Measurements from ENCODE around the gene TBCA.

TBCA gene

DNA sequence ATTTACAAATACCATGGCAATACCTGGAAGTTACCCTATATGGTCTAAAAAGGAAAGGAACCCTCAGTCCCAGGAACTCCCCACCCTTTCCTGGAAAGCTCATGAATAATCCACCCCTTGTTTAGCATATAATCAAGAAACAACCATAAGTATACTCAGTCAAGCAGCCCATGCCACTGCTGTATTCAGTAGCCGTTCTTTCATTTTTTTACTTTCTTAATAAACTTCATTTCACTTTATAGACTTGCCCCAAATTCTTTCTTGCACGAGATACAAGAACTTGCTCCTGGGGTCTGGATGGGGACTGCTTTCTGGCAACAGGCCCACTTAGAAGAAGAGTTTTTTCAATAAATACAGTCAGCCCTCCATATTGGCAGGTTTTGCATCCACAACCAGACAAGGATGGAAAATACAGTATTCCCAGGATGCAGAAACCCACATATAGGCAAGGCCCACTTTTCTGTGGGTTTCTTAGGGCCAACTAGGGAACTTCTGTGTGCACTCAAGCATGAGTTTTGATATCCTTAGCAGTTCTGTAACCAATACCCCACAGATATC is 2.8 kb upstream of the TBCA start:
- Histone ChIP-seq H3K9me3 (ENCODE audit: severe bottlenecking) (no peaks in the 10 kb centered on the region), H3K4me3 (ENCODE audit: severe bottlenecking) (no peak overlapping the region), H3K36me3 (ENCODE audit: low read depth) (peaks cover 3% of the 10 kb centered on the region)

DNA sequence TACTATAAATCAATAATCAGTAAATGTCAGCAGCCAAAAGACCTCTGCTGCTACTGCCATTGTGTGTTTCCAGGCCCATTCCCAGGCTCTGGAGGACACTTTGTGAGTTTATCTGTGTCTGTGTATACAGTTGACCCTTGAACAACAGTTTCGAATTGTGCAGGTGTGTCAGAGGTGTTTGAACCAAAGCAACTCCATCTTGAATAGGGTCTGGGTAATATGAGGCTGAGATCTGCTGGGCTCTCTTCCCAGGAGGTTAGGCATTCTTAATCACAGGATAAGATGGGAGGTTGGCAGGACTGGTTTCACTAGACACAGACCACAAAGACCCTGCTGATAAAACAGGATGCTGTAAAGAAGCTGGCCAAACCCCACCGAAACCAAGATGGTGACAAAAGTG is 2.3 kb upstream of the TBCA start:
- H3K27ac ChIP-seq (ENCODE audit: poor library complexity, severe bottlenecking), result no peak overlapping the region
- H3K27me3 ChIP-seq (ENCODE audit: insufficient read depth, poor library complexity, severe bottlenecking), result no peaks in the 10 kb centered on the region
- no peak for DNase-seq (ENCODE audit: low spot score)
- TF ChIP-seq, protein P1, sequence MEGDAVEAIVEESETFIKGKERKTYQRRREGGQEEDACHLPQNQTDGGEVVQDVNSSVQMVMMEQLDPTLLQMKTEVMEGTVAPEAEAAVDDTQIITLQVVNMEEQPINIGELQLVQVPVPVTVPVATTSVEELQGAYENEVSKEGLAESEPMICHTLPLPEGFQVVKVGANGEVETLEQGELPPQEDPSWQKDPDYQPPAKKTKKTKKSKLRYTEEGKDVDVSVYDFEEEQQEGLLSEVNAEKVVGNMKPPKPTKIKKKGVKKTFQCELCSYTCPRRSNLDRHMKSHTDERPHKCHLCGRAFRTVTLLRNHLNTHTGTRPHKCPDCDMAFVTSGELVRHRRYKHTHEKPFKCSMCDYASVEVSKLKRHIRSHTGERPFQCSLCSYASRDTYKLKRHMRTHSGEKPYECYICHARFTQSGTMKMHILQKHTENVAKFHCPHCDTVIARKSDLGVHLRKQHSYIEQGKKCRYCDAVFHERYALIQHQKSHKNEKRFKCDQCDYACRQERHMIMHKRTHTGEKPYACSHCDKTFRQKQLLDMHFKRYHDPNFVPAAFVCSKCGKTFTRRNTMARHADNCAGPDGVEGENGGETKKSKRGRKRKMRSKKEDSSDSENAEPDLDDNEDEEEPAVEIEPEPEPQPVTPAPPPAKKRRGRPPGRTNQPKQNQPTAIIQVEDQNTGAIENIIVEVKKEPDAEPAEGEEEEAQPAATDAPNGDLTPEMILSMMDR (IDR thresholded peaks at IDR 0.05; ENCODE audit: poor library complexity, severe bottlenecking), result no peak
- ATAC-seq (ENCODE audit: low read depth), result no peak
- H3K36me3 ChIP-seq (ENCODE audit: low read depth), result peaks cover 9% of the 10 kb centered on the region
- peaks cover 7% of the 10 kb centered on the region for H3K4me1 ChIP-seq (ENCODE audit: insufficient read depth, poor library complexity, severe bottlenecking)
- H3K9me3 ChIP-seq (ENCODE audit: severe bottlenecking), result no peaks in the 10 kb centered on the region
- no peak overlapping the region for H3K4me3 ChIP-seq (ENCODE audit: severe bottlenecking)

More for the DNA sequence above, 2.8 kb upstream of the TBCA start:
- ATAC-seq (ENCODE audit: low read depth) (no peak), DNase-seq (ENCODE audit: low spot score) (no peak)
- no peak overlapping the region for H3K27ac ChIP-seq (ENCODE audit: poor library complexity, severe bottlenecking)
- no peaks in the 10 kb centered on the region for H3K27me3 ChIP-seq (ENCODE audit: insufficient read depth, poor library complexity, severe bottlenecking)
- TF ChIP-seq, protein P1 (IDR thresholded peaks at IDR 0.05; ENCODE audit: poor library complexity, severe bottlenecking), result no peak
- peaks cover 6% of the 10 kb centered on the region for H3K4me1 ChIP-seq (ENCODE audit: insufficient read depth, poor library complexity, severe bottlenecking)

DNA sequence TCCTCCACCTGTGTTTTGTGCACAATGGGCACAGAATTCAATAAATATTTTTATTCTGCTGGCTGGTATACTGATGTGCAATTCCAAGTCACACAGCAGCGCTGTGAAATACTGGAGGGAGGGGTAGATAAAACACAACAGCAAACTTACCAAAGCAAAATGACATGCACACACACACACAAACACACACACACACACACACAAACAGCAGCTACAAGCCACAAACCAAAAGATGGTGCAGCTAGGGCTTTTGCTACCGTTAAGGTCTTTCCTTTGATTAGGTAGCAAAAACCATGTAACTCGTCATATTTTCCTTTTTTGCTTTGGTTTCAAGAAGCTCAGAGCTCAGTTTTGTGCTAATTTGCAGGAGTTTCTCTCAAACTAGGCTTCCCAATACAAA is 1.8 kb upstream of the TBCA start:
- peaks cover 12% of the 10 kb centered on the region for H3K4me1 ChIP-seq (ENCODE audit: insufficient read depth, poor library complexity, severe bottlenecking)
- TF ChIP-seq, protein P1 (IDR thresholded peaks at IDR 0.05; ENCODE audit: poor library complexity, severe bottlenecking), result no peak
- H3K36me3 ChIP-seq (ENCODE audit: low read depth), result peaks cover 13% of the 10 kb centered on the region
- no peaks in the 10 kb centered on the region for H3K9me3 ChIP-seq (ENCODE audit: severe bottlenecking)
- H3K27ac ChIP-seq (ENCODE audit: poor library complexity, severe bottlenecking), result no peak overlapping the region
- ATAC-seq (ENCODE audit: low read depth) (no peak), DNase-seq (ENCODE audit: low spot score) (no peak)
- H3K4me3 ChIP-seq (ENCODE audit: severe bottlenecking), result no peak overlapping the region
- no peaks in the 10 kb centered on the region for H3K27me3 ChIP-seq (ENCODE audit: insufficient read depth, poor library complexity, severe bottlenecking)

DNA sequence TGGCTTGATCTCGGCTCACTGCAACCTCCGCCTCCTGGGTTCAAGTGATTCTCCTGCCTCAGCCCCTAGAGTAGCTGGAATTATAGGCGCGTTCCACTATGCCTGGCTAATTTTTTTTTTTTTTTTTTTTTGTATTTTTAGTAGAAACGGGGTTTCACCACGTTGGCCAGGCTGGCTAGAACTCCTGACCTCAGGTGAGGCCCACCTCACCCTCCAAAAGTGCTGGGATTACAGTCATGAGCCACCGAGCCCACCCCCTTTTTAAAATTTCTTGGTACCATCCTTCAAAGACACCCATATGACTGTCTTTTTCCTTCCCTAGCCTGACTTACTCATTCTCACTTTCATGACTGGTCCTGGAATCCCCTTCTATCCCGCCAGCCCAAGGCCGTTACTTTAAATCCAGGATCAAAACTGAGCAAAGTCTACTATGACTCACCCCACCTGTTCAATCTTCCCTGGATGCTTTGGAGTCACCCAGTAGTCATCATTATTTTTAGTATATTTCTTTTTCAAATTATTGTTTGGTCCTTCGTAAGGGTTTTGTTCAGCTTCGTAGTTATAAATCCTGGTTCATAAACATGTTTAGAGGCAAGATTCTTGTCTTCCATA is 1.2 kb upstream of the TBCA start:
- H3K9me3 ChIP-seq (ENCODE audit: severe bottlenecking), result no peaks in the 10 kb centered on the region
- H3K36me3 ChIP-seq (ENCODE audit: low read depth), result peaks cover 19% of the 10 kb centered on the region
- H3K27me3 ChIP-seq (ENCODE audit: insufficient read depth, poor library complexity, severe bottlenecking), result no peaks in the 10 kb centered on the region
- ATAC-seq (ENCODE audit: low read depth) (peak; percentile 13; the same call in 1 of the 3 replicates), DNase-seq (ENCODE audit: low spot score) (no peak)
- no peak overlapping the region for H3K4me3 ChIP-seq (ENCODE audit: severe bottlenecking)
- H3K27ac ChIP-seq (ENCODE audit: poor library complexity, severe bottlenecking), result no peak overlapping the region
- peaks cover 18% of the 10 kb centered on the region for H3K4me1 ChIP-seq (ENCODE audit: insufficient read depth, poor library complexity, severe bottlenecking)
- TF ChIP-seq, protein P1 (IDR thresholded peaks at IDR 0.05; ENCODE audit: poor library complexity, severe bottlenecking), result no peak

DNA sequence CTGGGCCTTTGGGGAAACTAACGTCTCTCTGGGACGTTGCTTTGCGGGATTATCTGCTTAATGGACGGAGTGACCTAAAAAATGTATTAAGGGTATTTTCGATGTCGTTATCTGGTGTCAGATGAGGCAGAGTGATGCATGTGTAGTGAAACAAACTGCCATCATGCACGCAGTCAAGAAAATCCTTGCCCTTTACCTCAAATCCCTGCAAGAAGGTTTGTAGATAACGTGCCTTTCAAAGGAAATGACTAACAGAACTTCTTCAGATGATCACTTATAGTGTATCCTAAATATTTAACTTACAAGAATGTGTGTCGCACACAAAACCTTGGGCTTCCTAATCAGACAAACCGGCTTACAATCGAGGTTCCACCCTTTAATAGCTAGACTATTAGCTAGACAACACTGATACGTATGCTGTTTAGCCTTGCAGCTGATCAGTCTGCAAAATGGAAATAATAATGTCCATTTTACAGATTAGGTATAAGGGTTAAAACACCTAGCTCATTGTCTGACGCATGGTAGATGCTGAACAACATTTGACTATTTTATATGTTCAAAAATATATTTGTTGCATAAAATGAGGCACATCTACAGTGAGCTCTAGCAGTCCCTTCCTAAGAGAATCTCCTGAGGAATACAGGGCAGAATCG is 541 bp upstream of the TBCA start:
- Histone ChIP-seq H3K4me3 (ENCODE audit: severe bottlenecking) (peak overlapping the region; percentile 76), H3K36me3 (ENCODE audit: low read depth) (peaks cover 26% of the 10 kb centered on the region), H3K27ac (ENCODE audit: poor library complexity, severe bottlenecking) (peak overlapping the region; percentile 56), H3K4me1 (ENCODE audit: insufficient read depth, poor library complexity, severe bottlenecking) (peaks cover 20% of the 10 kb centered on the region), H3K9me3 (ENCODE audit: severe bottlenecking) (no peaks in the 10 kb centered on the region), H3K27me3 (ENCODE audit: insufficient read depth, poor library complexity, severe bottlenecking) (no peaks in the 10 kb centered on the region)
- ATAC-seq (ENCODE audit: low read depth) (no peak), DNase-seq (ENCODE audit: low spot score) (no peak)
- TF ChIP-seq, protein P1 (IDR thresholded peaks at IDR 0.05; ENCODE audit: poor library complexity, severe bottlenecking), result no peak

Measured in RWPE2 (cell line).